ENCODE results near the gene SPA17.

SPA17 gene

GRCh38 chr11:124663861-124664260 is 9.8 kb upstream of the SPA17 start:
- DNase-seq, result no peak

DNA sequence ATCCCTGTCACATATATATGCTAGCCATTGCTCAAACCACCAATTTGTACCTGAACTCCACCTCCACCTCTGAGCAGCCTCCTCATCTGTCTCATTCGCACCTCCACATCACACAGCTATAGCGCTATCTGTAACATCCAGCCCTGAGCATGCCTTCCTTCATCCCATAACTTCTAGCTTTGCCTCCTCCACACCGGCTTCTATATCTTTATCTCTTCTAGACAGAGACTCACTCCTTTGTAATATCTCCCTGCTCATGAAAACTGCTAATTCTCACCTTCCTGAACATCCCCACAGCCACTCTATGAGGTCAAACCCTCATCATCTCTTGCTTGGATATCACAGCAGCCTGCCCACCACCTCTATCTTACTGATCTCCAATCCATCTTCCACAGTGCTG is 6.1 kb upstream of the SPA17 start:
- no peak for DNase-seq

- peak; percentile 47 for DNase-seq
Measured at GRCh38 chr11:124669193-124669592, 4.5 kb upstream of the SPA17 start.

- DNase-seq, result peak; percentile 84
Measured at GRCh38 chr11:124670732-124671131, 3.0 kb upstream of the SPA17 start.

- no peak for DNase-seq
Measured at GRCh38 chr11:124672536-124673215, 1.0 kb upstream of the SPA17 start.

DNA sequence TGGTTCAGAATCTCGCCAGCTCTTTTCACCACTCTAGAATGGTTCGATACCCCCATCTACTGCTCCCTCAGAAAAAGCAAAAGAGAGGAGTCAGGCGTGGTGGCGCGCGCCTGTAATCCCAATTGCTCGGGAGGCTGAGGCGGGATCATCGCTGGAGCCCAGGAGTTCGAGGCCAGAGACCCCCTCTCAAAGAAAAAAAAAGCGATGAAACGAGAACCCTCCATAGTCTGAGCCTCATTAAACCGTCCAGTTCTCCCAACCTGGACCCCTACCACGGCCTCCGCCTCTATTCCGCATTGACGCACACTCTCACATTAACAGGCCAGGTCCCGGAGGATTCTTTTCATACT is 439 bp downstream of the SPA17 start:
- no peak for DNase-seq

DNA sequence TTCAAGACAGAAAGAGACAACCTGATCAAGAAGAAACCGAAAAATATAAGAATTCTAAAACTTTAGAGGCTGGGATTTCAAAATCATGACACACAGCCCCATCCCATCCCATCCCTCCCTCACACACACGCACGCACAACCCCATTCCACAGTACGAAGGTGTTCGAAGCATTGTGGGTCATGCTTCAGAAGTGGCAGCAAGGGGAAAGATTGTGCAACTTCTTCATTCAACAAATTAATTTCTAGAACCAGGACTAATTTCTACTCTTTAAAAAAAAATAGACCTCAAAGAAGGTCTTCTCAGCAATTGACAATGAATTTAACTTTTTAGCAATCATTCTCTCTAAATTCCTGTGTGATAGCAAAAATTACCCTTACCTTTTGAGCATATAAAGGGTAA is 867 bp downstream of the SPA17 start:
- DNase-seq, result no peak

GRCh38 chr11:124676386-124676785 is 2.7 kb downstream of the SPA17 start:
- no peak for DNase-seq

- DNase-seq, result no peak
Measured at GRCh38 chr11:124678416-124678815, 4.7 kb downstream of the SPA17 start.

GRCh38 chr11:124681421-124681820 is 7.7 kb downstream of the SPA17 start:
- DNase-seq, result no peak

DNA sequence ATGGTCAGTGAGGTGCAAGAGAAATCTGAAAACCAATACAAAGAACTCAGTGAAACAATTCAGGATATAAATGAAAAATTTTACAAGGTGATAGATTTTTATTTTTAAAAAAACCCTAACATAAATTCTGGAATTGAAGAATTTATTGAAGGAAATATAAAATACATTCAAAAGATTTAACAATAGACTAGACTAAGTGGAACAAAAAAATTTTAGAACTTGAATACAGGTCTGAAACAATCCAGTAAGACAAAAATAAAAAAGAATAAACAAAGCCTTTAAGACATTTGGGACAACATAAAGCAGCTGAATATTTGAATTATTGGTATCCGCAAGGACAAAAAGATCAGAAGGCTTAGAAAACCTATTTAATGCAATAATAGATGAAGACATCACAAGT is 8.7 kb downstream of the SPA17 start:
- DNase-seq, result no peak

DNA sequence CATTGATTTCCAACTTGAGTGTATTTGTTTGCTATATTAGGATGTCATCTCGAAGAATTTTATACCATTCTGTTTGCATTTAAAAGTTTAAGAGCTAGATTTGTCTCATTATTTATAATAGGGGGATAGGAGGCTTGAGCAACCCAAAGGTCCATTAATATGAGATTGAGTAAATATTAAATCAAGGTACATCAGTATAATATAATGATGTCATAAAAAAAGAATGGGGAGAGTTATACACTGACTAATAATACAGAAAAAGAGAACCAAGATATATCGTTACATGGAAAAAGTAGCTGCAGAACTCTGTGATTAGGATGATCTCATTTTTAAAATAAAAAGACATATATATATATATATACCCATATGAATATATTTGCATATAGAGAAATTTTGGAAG is 19.4 kb downstream of the SPA17 start:
- no peak for DNase-seq

- DNase-seq, result no peak
Measured at GRCh38 chr11:124699547-124699946, 25.8 kb downstream of the SPA17 start.

DNA sequence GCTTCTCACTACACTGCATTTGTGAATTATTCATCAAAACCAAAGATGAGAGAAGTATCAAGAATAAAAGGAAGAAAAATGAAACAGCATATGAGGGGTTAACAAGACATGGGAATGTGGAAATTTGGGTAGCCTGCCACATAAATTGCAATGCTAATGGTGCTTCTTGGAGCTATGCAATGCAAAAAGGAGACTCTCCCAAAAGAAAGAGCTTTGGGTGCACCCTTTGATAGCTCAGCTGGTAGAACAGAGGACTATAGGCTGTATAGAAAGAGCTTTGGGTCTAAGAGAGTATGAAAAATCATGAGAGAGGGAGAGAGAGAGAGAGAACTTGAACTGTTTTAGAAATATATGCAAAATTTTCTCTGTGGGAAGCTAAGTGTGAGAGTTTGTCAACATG is 26.3 kb downstream of the SPA17 start:
- DNase-seq, result no peak

GRCh38 chr11:124707829-124708228 is 34.1 kb downstream of the SPA17 start:
- DNase-seq, result no peak

DNA sequence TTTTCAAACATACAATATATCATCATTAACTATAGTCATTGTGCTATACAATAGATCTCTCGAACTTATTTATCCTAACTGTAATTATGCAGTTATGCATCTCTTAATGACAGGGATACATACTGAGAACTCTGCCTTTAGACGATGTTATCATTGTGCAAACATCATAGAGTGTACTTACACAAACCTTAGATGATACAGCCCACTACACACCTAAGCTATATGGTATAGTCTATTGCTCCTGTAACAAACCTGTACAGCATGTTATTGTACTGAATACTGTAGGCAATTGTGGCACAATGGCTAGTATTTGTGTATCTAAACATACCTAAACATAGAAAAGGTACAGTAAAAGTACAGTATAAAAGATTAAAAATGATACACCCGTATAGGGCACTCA is 38.7 kb downstream of the SPA17 start:
- no peak for DNase-seq

GRCh38 chr11:124716591-124716990 is 42.9 kb downstream of the SPA17 start:
- peak; percentile 63 for DNase-seq

DNA sequence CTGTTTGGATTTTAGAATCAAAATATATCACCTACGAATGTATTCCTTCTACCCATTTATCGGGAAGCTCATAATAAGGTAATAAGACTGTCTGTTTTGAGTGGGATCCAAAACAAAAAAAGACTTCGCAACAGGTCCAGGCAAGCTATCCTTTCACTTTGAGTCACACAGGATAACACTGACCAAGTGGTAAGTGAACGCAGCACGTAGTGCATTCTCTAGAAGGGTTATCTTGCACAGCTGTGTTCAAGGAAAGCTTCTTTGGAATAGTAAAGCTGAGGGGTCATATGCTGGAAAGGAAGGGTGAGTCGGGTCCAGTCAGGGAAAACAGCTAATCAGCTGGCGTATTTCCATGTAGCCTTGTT is 43.7 kb downstream of the SPA17 start:
- DNase-seq, result no peak

DNA sequence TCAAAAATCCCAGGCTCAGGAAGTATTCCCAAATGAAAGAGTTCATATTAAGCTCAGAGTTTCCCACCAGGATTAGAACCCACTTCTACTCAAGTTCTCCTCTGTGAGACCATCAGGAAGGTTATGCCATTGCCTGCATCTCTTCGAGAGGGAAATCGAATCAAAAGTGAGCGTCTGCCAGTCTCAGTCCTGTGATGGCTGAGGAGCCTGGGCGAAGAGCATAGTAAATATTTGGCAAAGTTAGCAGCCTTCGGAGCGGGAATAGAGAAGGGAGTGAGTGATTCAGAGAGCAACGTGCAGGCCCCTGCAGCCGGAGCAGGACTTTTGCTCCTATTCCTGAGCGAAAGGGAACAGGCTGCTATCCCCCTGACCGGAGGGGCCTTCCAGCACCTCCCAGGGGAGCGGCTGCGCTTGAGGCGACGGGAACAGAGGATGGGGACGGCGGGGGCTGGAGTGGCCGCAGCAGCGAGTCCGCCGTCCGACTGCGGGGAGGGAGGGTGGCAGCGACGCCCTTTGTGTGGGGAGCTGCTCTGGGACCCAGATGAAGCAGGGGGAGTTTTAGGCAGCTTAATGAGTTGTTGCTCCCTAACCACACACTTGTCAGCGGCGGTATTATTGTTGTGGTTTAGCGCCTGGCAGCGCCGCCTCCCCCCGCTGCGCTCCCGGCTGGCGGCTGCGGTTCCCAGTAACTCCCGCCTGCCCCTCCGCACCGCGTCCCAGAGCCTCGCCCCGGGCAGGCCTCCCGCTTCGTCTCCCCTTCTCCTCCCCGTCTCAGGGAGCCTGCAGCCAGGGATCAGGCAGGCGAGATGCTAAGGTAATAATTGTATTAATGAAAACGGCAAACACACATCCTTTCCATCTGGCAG is 44.3 kb downstream of the SPA17 start:
- DNase-seq, result no peak

- DNase-seq, result no peak
Measured at GRCh38 chr11:124718801-124719200, 45.1 kb downstream of the SPA17 start.

- DNase-seq, result no peak
Measured at GRCh38 chr11:124719534-124719933, 45.8 kb downstream of the SPA17 start.

DNA sequence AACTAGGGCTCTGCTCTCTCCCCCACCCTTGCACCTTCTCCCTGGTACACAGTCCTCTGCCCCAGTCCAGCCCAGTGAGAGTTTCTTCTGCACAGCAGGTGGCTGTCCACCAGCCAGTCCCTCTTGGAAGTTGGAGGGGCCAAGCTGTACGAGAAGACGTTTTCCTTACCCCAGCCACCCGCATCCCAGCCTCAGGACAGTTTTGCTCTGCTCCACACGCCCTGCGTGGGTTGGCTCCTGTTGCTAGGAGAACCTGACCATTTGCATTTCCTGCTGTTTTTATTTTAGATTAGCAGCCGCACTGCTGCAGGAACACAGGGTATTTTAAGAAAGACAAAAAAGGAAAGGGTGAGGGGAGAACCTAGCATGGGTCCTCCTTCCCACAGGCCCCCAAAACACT is 48.5 kb downstream of the SPA17 start:
- no peak for DNase-seq

DNA sequence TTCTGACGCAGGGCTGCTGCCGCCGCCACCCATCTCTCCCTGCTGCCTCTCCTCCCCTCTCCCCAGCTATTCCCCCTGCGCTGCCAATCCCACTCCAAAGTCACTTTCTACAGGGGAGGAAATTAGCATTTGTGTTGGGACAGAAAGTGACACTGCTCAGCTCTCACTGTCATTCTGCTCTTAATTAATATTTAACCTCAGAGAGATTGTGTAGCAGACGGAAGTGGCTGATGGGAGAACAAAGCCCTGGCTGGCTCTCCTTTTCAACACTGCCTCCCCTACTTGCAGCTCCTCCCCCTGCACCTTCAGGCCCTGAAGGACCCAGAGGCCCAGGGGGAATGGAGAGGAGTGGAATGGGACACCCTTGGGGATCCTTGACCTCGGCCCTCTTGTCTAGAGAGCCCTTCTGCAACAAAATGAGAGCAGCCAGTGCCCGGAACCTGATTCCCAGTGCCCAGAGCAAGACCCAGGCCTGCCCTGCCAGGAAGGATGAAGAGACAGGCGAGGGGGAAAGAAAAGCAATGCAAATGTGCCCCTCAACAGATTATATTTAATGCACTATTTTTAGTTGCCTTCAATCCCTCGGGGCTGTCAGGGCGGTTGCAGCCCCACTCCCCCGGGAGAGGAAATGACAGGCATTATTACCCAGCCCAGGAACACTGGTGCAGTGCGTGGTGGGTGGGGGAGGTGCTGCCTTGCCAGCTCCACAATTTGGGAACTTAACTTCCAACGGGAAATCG is 51.4 kb downstream of the SPA17 start:
- peak; percentile 71 for DNase-seq

- peak; percentile 71 for DNase-seq
Measured at GRCh38 chr11:124725719-124726105, 52.0 kb downstream of the SPA17 start.
